Left lung (tissue), 10 donors: ENCODE results near the gene GALC. TPM values are rescaled to one million over a fixed set of nuclear protein-coding genes. Genes with fewer than 3 reads are reported as not detected.

ENCODE experiments used
- ATAC-seq: fragments of 200-7000 bp; cut with Tn5 transposase; one replicate; pipeline ENCODE4 v1.9.1; 2020; ENCODE audit warnings: moderate library complexity
- DNase-seq, 4 donors: peaks; one replicate each; pipeline ENCODE4 v3.0.0-alpha.2; 2013 to 2020
- H3K27ac ChIP-seq, 2 donors: fragments of 200-600 bp; sonication (generic) in 1 of 2; one replicate each; pipeline versions ENCODE4 v1.5.0 to v1.8.0; 2020 to 2021
- H3K27me3 ChIP-seq, 2 donors: fragments of 200-600 bp; sonication (generic) in 1 of 2; one replicate each; pipeline versions ENCODE4 v1.5.0 to v1.8.0; 2020 to 2021
- H3K36me3 ChIP-seq, 2 donors: fragments of 200-600 bp; sonication (generic) in 1 of 2; one replicate each; pipeline versions ENCODE4 v1.5.0 to v1.8.0; 2020 to 2021
- H3K4me1 ChIP-seq, 2 donors: fragments of 200-600 bp; one replicate each; pipeline ENCODE4 v1.8.0; 2021
- H3K4me3 ChIP-seq, 2 donors: fragments of 200-600 bp; sonication (generic) in 1 of 2; one replicate each; pipeline versions ENCODE4 v1.5.0 to v1.8.0; 2020 to 2021; ENCODE audit warnings: mild to moderate bottlenecking in 1 of 2
- H3K9me3 ChIP-seq, 2 donors: fragments of 200-600 bp; sonication (generic) in 1 of 2; one replicate each; pipeline versions ENCODE4 v1.5.0 to v1.8.0; 2020 to 2021
- CTCF ChIP-seq, 2 donors: fragments of 200-600 bp; sonication (generic) in 1 of 2; IDR thresholded peaks; one replicate each; pipeline versions ENCODE4 v1.5.0 to v1.8.0; 2021; ENCODE audit warnings: antibody characterized with exemption in 2 of 2
- intact Hi-C, 2 donors: fragments of 100-400 bp; cut with DNase I; formaldehyde crosslinking; loops; one replicate each; pipeline versions ENCODE4 v1.11.2 to v1.14.2; 2022
- polyA plus RNA-seq, 6 donors: library from polyadenylated mRNA; unstranded; fragments of 120-200 nt; gene quantifications; one replicate each; pipeline ENCODE4 v1.2.1, GENCODE V29; 2013; ENCODE audit not compliant: insufficient read length in 6 of 6
- total RNA-seq, 2 donors: library from RNA; stranded (reverse); fragmentation: NEBNext Ultra II Directional; extraction: Animal tissue kit (Norgen Biotek cat#: 25700); gene quantifications; one replicate each; pipeline ENCODE4 v1.2.1, GENCODE V29; 2021
- donor health status: DM: no; HTN: yes; CAD: no.
- donor health status: DM: no; HTN: no; CAD: no.

The GALC gene
- total and polyA plus RNA-seq, 8 donors: 29.3 to 48.3 (median 33.2) TPM

DNA sequence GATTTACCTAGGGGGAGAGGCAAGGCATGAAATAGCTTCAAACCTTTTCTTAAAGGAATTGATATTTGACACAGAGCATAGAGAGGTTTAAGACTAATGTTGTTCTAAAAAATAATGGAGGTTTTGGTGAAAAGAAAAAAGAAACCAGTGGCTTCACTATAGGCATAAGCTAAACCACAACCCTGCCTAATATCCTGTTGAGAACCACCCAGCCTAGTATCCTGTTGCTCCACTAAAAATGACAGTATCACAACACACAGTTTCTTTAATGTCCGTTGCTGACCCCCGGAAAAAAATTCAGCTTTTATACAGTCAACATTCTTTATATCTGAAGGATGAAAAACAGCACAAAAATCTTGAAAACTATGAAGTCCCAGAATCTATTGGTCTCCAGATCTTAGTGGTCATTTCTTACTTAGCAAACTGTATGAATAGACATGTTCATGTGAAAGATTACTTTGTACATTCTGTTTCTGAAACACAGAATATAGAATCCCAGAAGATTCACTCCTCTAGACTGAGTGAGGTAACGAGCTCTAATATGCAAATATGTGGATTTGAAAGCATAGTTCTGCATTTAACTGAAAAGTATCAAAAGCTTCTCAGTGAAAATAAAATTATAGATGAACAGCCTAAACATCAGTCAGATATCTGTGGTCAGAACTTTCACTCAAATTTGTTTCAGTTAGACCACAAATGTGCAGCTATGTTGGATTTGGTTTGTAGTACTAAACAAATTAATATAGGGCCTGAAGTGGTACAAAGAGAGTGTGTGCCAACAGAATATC lies 40.5 kb downstream of the GALC start:
- H3K4me3 ChIP-seq: no peak overlapping the region
- H3K9me3 ChIP-seq: no peaks in the 10 kb centered on the region
- DNase-seq (no peak), ATAC-seq (no peak)
- H3K27me3 ChIP-seq: no peaks in the 10 kb centered on the region
- no peak overlapping the region for H3K27ac ChIP-seq
- peaks cover 0 to 25% of the 10 kb centered on the region in 2 donors for H3K36me3 ChIP-seq
- H3K4me1 ChIP-seq: peaks cover 0 to 15% of the 10 kb centered on the region in 2 donors
- intact Hi-C loops: no loop called here
- TF ChIP-seq CTCF (IDR thresholded peaks at IDR 0.05): no peak

DNA sequence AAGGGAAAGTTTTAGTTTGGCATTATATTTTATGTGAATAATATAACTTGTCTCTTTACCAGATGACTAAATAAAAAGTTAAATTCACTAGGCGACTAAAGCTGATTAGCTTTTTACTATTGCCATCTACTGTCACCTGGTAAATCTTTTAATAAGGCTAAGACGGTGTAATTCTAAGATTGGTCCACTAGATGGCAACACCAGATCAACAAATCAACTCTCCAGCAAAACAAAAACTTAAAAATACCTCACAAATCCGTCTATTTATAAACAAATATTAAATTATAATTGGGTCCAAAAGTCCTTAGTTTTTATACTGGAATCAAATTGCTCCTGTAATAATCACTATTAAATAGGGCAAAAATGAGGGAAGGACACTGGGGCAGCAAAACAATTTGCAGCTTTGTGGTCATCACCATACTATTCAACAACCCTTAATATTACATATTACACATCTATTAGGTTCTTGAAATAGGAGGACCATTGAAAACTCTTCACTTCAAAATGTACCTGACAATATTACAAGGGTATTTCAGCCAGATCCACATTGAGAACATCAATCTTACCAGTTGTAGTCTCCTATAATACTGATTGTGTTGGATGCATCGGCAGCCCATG lies 47.9 kb downstream of the GALC start:
- ATAC-seq: peak; percentile 77
- Histone ChIP-seq H3K36me3 (peaks cover 0 to 85% of the 10 kb centered on the region in 2 donors), H3K4me3 (no peak overlapping the region), H3K9me3 (no peaks in the 10 kb centered on the region), H3K27ac (no peak overlapping the region), H3K27me3 (no peaks in the 10 kb centered on the region), H3K4me1 (no peaks in the 10 kb centered on the region)
- peak in 2 of 4 donors; percentile 30 to 50 for DNase-seq
- peak; percentile 54 to 66 for TF ChIP-seq CTCF (IDR thresholded peaks at IDR 0.05)
- intact Hi-C loops: loop anchor here in 1 of 2 donors (5.0 kb wide), 1 partner anchor 222 kb away; no protein-coding TSS in a partner anchor

GRCh38 chr14:87940894-87941293 lies 52.1 kb downstream of the GALC start:
- ATAC-seq (no peak), DNase-seq (no peak)
- Histone ChIP-seq H3K4me1 (no peaks in the 10 kb centered on the region), H3K4me3 (no peak overlapping the region), H3K27me3 (no peaks in the 10 kb centered on the region), H3K9me3 (no peaks in the 10 kb centered on the region), H3K27ac (no peak overlapping the region), H3K36me3 (peaks cover 0 to 82% of the 10 kb centered on the region in 2 donors)
- intact Hi-C loops: no loop called here
- TF ChIP-seq CTCF (IDR thresholded peaks at IDR 0.05): no peak

GRCh38 chr14:87940382-87940781 lies 52.6 kb downstream of the GALC start:
- Histone ChIP-seq H3K9me3 (no peaks in the 10 kb centered on the region), H3K4me1 (no peaks in the 10 kb centered on the region), H3K36me3 (peaks cover 0 to 81% of the 10 kb centered on the region in 2 donors), H3K27me3 (no peaks in the 10 kb centered on the region), H3K27ac (no peak overlapping the region), H3K4me3 (no peak overlapping the region)
- DNase-seq: no peak
- intact Hi-C loops: no loop called here
- no peak for ATAC-seq
- no peak for TF ChIP-seq CTCF (IDR thresholded peaks at IDR 0.05)

DNA sequence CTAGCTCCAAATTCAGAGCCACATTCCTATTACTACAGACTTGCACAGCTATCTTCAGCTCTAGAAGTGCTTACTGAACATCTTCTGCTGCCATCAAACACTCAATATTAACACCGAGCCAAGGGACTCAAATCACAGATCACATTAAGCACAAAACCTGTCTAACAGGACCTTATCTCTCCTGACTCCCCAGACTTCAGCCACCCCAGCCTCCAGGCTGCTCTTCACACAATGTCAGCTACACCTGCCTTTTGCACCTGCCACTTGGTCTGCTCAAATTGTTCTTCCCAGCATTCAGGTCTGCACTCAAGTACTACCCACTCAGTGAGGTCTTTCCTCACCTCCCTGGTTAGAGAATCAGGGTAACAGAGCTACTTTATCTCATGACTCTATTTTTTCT lies 57.1 kb downstream of the GALC start:
- Histone ChIP-seq H3K36me3 (peaks cover 0 to 75% of the 10 kb centered on the region in 2 donors), H3K4me1 (no peaks in the 10 kb centered on the region), H3K4me3 (no peak overlapping the region), H3K27ac (no peak overlapping the region), H3K9me3 (no peaks in the 10 kb centered on the region), H3K27me3 (no peaks in the 10 kb centered on the region)
- DNase-seq (peak in 1 of 4 donors; percentile 3), ATAC-seq (no peak)
- no peak for TF ChIP-seq CTCF (IDR thresholded peaks at IDR 0.05)
- intact Hi-C loops: no loop called here
